MCF 10A (cell line): ENCODE measurements around the gene KIRREL3. TPM values are rescaled to one million over a fixed set of nuclear protein-coding genes. Genes with fewer than 3 reads are reported as not detected.
A peak's percentile ranks its signal among the peaks of the same experiment; 100 is the strongest.

ENCODE experiments used
- BruUV-seq: library from RNA; stranded (reverse); fragments of 400-500 nt; replicated peaks from 2 replicates; lab custom pipeline; 2021; lab: Mats Ljungman, UMichigan
- CTCF ChIA-PET: fragments of 300-600 bp; sonication (Branson Sonifier 250); formaldehyde crosslinking; extraction: SDS; loops from one replicate; lab custom pipeline; 2021; ENCODE audit warnings: antibody characterized with exemption, inconsistent platforms; lab: Yijun Ruan, JAX
- POLR2A ChIA-PET: fragments of 300-600, 350-650 bp; sonication (Branson Sonifier 250); formaldehyde crosslinking; extraction: SDS; loops from one replicate; lab custom pipeline; 2020; ENCODE audit warnings: antibody characterized with exemption, inconsistent platforms; lab: Yijun Ruan, JAX
- DNase-seq: peaks from one replicate; pipeline ENCODE4 v3.0.0-alpha.2; 2018; ENCODE audit not compliant: unreplicated experiment
- H3K27ac Mint-ChIP-seq: one replicate; pipeline ENCODE4 v1.8.0; 2022; ENCODE audit warnings: mild to moderate bottlenecking, low read depth, mixed read lengths; ENCODE audit not compliant: unreplicated experiment
- H3K27me3 Mint-ChIP-seq: one replicate; pipeline ENCODE4 v1.8.0; 2022; ENCODE audit warnings: mixed read lengths; ENCODE audit not compliant: insufficient read depth, unreplicated experiment
- H3K36me3 Mint-ChIP-seq: one replicate; pipeline ENCODE4 v1.8.0; 2022; ENCODE audit warnings: mild to moderate bottlenecking, moderate library complexity, mixed read lengths; ENCODE audit not compliant: insufficient read depth, unreplicated experiment
- H3K4me1 Mint-ChIP-seq: one replicate; pipeline ENCODE4 v1.8.0; 2022; ENCODE audit warnings: mixed read lengths; ENCODE audit not compliant: insufficient read depth, unreplicated experiment
- H3K4me3 Mint-ChIP-seq: one replicate; pipeline ENCODE4 v1.8.0; 2022; ENCODE audit warnings: mild to moderate bottlenecking, moderate library complexity, mixed read lengths; ENCODE audit not compliant: unreplicated experiment
- H3K9me3 Mint-ChIP-seq: one replicate; pipeline ENCODE4 v1.8.0; 2022; ENCODE audit warnings: mixed read lengths; ENCODE audit not compliant: unreplicated experiment
- intact Hi-C: fragments of 100-400 bp; cut with micrococcal nuclease; formaldehyde crosslinking; loops from 2 replicates; pipeline ENCODE4 v1.14.1; 2022
- total RNA-seq: library from RNA; stranded (reverse); gene quantifications from 2 replicates; pipeline ENCODE4 v1.2.3, GENCODE V29; 2022
- TF ChIP-seq, protein P1 (sequence below): fragments of 200-600 bp; IDR thresholded peaks from one replicate; pipeline ENCODE4 v1.8.0; 2022; ENCODE audit warnings: antibody characterized with exemption, mild to moderate bottlenecking; ENCODE audit not compliant: unreplicated experiment

The KIRREL3 gene
- total RNA-seq, 1 experiment from 2014 or later: not detected

DNA sequence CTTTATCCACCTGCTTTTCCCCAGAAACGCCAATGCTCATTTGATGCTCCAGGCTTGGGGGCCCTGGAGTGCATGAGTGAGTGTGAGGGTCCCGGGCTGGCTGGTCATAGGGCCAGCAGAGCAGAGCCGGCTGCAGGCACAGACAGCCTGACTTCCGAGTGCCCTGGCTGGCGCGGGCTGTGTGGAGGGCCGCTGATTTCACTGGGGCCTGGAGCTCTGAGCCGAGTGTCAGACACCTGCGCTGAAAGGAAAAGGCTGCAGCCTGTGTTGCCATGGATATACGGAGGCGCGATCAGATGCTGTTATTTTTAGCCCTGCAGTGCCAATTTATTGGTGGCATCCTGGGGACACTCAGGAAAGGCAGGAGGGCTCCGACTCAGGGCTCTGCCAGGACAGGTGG is 557.5 kb downstream of the KIRREL3 start:
- POLR2A ChIA-PET: interaction anchor here (0.7 kb wide), 2 partner anchors 34 to 74 kb away, joined by 3 read pairs; no protein-coding TSS in a partner anchor
- TF ChIP-seq, protein P1, sequence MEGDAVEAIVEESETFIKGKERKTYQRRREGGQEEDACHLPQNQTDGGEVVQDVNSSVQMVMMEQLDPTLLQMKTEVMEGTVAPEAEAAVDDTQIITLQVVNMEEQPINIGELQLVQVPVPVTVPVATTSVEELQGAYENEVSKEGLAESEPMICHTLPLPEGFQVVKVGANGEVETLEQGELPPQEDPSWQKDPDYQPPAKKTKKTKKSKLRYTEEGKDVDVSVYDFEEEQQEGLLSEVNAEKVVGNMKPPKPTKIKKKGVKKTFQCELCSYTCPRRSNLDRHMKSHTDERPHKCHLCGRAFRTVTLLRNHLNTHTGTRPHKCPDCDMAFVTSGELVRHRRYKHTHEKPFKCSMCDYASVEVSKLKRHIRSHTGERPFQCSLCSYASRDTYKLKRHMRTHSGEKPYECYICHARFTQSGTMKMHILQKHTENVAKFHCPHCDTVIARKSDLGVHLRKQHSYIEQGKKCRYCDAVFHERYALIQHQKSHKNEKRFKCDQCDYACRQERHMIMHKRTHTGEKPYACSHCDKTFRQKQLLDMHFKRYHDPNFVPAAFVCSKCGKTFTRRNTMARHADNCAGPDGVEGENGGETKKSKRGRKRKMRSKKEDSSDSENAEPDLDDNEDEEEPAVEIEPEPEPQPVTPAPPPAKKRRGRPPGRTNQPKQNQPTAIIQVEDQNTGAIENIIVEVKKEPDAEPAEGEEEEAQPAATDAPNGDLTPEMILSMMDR: no peak
- H3K4me1 Mint-ChIP-seq: peaks cover 5% of the 10 kb centered on the region
- H3K4me3 Mint-ChIP-seq: no peak overlapping the region
- H3K36me3 Mint-ChIP-seq: no peaks in the 10 kb centered on the region
- H3K27ac Mint-ChIP-seq: no peak overlapping the region
- no TSS peak for BruUV-seq
- H3K9me3 Mint-ChIP-seq: no peaks in the 10 kb centered on the region
- intact Hi-C loops: loop anchor here (5.0 to 10.0 kb wide), 3 partner anchors 162 to 1714 kb away; no protein-coding TSS in a partner anchor
- CTCF ChIA-PET: interaction anchor here (0.6 to 9.1 kb wide), 9 partner anchors 11 to 862 kb away, joined by 3 to 111 read pairs (median 5); no protein-coding TSS in a partner anchor
- DNase-seq: no peak
- H3K27me3 Mint-ChIP-seq: no peaks in the 10 kb centered on the region

DNA sequence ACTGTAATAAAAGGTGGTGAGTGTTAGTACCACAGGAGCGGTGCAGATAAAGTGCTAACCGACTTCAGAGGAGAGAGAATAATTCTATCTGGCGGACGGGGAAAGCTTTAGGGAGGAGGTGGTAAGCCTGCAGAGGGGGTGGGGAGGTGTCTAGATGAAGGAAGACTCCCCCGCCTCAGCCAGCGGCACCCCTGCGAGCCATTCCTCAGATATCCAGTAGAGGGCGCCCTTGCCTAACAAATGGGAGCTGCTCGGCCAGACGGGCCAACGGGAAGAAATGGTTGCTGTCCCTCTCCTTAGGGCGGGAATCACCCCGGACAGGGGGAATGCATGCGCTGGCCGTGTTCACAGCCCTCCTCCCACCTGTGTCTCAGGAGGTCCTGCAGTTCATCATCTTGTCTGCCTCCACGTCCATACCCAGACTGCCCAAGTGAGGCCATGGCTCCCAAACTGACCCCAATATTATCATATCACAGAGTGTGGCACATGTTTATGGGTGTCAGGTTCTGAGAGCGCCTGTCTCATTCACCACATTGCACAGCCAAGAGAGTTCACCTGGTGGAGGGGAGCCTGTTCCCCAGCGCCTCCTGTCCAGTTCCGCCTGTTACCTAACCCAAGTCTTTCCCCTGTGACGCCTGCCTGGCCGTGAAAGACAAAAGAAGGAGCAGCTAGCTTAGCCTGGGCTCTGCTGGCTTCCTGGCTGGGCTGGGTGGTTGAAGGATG is 559.6 kb downstream of the KIRREL3 start:
- Mint-ChIP-seq H3K36me3 (no peaks in the 10 kb centered on the region), H3K27ac (no peak overlapping the region), H3K27me3 (no peaks in the 10 kb centered on the region), H3K9me3 (no peaks in the 10 kb centered on the region), H3K4me3 (no peak overlapping the region), H3K4me1 (peaks cover 5% of the 10 kb centered on the region)
- DNase-seq: peak; percentile 80
- TF ChIP-seq, protein P1: peak; percentile 95
- CTCF ChIA-PET: interaction anchor here (0.6 to 9.1 kb wide), 28 partner anchors 8 to 912 kb away, joined by 3 to 111 read pairs (median 4); no protein-coding TSS in a partner anchor
- intact Hi-C loops: loop anchor here (1.0 to 10.0 kb wide), 6 partner anchors 39 to 1716 kb away; no protein-coding TSS in a partner anchor
- no TSS peak for BruUV-seq
- POLR2A ChIA-PET: no interaction called here

DNA sequence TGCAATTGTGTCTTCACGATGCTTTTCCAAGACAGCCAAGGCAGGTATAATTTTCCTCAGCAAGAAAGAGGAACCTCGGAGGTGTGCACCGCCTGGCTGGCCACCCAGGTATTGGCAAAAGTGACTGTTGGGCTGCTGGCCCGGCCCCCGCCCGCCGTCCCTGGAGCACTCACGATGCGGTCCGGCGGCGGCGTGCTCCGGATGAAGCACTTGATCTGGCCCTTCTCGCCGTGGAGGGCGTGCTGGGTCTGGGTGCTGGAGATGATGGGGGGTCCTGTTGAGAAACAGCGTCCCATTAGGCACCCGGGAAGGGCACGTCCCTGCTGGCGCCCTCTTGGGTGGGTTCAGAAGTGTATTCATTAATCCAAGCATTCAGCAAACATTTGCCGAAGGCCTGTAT is 560.3 kb downstream of the KIRREL3 start:
- Mint-ChIP-seq H3K27me3 (no peaks in the 10 kb centered on the region), H3K4me3 (no peak overlapping the region), H3K27ac (no peak overlapping the region), H3K9me3 (no peaks in the 10 kb centered on the region), H3K4me1 (peaks cover 5% of the 10 kb centered on the region), H3K36me3 (no peaks in the 10 kb centered on the region)
- CTCF ChIA-PET: interaction anchor here (0.6 to 9.1 kb wide), 22 partner anchors 9 to 910 kb away, joined by 3 to 111 read pairs (median 4); no protein-coding TSS in a partner anchor
- intact Hi-C loops: loop anchor here (5.0 to 10.0 kb wide), 3 partner anchors 165 to 1717 kb away; no protein-coding TSS in a partner anchor
- no peak for DNase-seq
- BruUV-seq: no TSS peak
- POLR2A ChIA-PET: no interaction called here
- TF ChIP-seq, protein P1: no peak

DNA sequence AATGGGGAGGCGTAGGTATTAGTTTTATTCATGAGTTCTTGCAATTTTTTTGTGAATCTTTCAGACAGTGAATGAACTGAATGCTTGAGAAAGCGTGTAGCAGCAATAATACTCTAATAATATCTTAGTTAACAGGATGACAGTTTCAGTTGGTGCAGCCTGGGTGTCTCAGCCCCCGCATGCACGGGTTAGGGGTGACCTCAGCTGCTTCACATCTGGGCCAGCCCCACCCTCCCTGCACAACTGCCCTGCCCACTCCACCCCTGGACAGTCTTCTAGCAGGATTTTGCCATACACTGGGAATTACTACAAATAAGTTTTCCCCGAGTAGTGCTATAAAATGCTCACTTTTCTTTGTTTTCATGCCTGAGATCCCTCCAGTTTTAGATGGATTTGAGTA is 561.9 kb downstream of the KIRREL3 start:
- H3K4me3 Mint-ChIP-seq: no peak overlapping the region
- POLR2A ChIA-PET: no interaction called here
- H3K4me1 Mint-ChIP-seq: peaks cover 5% of the 10 kb centered on the region
- no peaks in the 10 kb centered on the region for H3K27me3 Mint-ChIP-seq
- intact Hi-C loops: loop anchor here (10.0 kb wide), 1 partner anchor 84 kb away; the partner anchor contains the start of gene ST3GAL4
- no peak for DNase-seq
- H3K36me3 Mint-ChIP-seq: no peaks in the 10 kb centered on the region
- no TSS peak for BruUV-seq
- CTCF ChIA-PET: interaction anchor here (0.6 to 9.1 kb wide), 4 partner anchors 9 to 973 kb away, joined by 3 to 111 read pairs (median 4); no protein-coding TSS in a partner anchor
- TF ChIP-seq, protein P1: no peak
- no peak overlapping the region for H3K27ac Mint-ChIP-seq
- H3K9me3 Mint-ChIP-seq: no peaks in the 10 kb centered on the region
